GM21390 (cell line): Measurements from ENCODE around the gene CBX2.

ENCODE experiments used
- ATAC-seq: cut with Tn5 transposase; IDR thresholded peaks from one replicate; pipeline ENCODE4 v1.9.1; 2021; ENCODE audit not compliant: unreplicated experiment

CBX2 gene

DNA sequence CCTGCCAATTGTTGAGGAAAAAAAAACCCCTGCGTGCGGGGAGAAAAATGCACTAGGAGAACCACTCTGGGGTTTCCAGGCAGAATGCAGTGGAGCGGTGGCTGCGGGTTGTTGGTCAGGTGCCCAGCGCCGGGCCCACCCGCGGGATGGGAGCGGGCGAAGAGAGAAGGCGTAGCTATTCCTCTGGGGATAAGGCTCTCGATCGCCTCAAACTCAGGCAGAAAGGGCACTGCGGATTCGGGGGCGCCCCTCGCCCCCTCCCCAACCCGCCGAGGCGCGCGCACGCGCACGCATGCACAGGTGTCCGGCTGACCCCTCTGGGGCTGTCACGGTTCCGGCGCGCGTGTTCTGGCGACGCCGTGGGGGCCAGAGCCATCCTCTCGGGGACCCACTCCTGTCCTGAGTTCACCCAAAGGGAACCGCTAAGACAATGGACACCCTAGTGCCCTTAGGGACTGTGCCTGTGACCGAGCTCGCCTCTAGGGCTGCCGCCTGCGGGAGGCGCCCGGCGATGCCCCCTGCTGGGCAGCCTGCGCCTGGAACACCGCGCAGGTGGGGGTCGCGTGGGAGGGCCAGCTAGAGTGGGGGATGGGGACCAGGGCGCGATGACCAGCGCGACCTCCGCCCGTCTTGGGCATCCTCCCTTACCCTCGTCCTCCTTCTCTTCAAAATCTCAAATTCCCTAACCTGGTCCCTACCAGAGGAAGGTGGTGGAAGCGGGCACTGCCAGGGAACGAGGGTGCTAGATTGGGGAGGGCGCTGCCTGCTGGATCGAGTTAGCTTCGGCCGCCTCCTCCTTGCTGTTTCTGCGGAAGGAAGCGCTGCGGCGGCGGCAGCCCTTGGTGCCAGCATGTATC lies 33.3 kb downstream of the CBX2 start:
- no peak for ATAC-seq

- no peak for ATAC-seq
These were observed 34.0 kb downstream of the CBX2 start for GRCh38 chr17:79811868-79812352.

GRCh38 chr17:79812353-79813258 lies 34.7 kb downstream of the CBX2 start:
- no peak for ATAC-seq

DNA sequence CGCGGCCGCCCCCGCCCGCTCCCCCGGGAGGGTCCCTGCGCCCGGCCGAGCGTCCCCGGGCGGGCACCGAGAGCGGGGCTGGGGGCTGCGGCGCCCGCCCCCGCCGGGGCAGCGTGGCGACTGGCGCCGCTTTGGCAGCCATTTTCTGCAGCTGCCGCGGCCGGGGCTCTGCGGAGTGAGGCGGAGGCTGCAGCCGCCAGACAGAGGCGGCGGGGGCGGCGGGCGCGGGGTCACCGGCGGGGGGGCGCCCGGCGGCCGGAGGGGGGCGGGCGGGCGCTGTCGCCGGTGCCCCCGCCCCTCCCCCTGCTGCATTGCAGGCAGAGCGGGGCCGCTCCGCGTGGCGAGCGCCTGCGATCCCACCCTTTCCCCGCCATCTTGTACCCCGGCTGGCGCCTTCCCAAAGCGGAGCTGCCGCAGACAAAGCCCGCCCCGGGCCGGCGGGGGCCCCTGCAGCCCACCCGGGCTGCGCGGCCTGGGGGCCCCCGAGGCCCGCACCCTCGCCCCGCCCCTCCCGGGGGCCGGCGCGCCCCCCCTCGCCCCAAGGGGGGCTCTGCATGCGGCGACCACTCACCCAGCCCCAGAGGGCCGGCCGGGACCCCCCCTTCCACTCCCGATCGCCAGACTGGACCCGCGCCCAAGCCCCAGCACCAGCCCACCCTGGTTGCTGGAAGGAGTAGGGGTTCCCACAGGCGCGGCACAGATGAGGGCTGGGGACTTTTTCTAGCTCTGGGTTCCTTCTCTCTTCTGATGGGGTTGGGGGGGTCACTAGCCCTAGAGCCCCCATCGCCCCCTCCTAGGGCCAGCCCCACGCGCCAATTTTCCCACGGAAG lies 35.6 kb downstream of the CBX2 start:
- ATAC-seq = no peak

DNA sequence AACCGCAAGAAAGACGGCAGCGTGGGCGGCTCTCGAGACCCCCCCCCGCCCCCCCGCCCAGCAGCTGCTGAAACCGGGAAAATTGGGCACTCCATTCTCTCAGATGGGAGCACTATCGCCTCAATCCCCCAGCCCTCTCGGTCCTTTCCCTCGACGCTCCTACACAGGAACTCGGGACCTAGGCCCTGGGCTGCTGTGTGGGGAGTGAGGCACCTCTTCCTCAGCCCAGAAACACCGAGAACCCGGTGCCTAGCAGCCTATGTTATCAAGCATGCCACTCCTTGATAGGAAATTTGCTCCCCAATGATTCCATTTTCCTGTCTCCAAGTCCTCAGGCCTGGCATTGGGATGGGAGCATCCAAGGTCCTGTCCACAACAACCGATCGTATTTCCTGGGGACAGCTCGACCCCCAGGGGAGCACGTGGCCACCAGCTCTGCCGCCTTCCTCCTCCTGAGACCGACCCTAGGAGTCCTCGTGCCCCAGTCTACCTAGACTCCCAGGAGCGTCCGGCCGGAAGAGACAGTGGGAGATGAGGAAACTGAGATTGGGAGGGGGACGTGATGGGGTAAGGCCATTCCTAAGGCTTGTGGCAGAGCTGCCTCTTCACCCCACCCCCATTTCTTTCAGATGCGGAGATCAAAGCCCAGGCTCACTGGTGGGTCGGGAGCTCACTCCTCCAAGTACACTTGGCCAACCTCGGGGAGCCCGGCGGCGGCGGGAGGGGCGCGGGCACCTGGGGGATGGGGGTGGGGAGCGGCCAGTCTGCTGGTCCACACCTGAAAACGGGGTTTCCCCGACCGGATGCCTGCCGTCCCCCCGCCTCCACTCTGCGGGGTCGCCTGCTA lies 36.4 kb downstream of the CBX2 start:
- no peak for ATAC-seq

DNA sequence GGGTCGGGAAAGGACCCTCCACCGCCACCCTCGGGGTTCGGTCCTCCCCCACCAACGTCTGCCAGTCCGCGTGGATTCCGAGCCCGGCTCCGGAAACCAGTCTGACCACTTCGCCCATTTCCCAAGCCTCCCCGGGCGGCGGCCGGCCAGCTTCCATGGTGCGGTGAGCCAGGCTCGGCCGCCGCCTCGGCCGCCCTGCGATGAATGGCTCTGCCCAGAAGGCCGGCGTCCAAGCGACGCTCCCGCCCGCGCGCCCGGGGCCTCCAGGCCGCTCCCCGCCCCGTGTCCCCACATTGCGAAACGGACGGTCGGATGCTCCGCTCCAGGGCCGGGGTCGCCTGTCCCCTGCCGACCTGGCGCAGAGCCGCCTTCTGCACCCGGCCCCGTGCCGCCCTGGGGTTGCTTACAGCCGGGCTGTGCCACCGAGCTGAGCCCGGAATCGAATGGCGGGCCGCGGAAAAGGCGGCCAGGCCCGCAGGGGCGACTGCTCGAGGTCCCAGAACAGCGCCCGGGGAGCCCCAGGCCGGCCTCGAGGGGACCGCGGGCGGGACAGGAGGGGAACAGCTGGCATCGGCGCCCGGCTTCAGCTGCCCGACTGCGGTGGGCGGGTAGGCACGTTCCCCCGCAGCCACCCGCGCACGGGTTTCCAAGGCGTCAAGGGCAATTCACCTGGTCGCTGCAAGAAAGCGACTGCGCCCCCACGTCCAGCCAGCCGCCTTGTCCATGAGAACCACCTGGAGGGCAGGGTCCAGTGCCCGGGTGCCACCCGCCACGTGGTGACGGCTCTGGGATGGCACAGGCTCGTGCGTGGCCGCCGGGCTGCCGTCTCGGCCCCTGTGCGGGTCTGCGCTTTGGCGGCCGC lies 37.3 kb downstream of the CBX2 start:
- ATAC-seq = no peak

- no peak for ATAC-seq
These were observed 38.0 kb downstream of the CBX2 start for GRCh38 chr17:79815836-79816461.

GRCh38 chr17:79818026-79818758 lies 40.2 kb downstream of the CBX2 start:
- no peak for ATAC-seq

DNA sequence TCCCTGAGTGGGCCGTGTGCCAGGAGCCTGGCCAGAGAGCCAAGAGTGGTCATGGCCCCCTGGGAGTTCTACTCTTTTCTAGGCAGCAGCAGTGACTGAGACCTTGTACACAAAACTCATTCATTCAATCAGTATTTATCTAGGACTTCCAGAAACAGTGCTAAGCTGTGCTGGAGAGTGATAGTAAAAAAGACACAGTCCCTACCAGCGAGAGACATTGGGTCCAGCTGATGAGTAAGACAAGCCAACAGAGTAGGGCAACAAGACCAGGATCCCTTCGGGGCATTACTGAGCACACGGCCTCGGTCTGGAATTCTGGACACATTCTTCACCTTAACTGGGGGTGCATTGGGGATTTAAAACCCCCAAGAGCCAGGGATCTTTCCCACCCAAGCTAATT lies 41.1 kb downstream of the CBX2 start:
- no peak for ATAC-seq

DNA sequence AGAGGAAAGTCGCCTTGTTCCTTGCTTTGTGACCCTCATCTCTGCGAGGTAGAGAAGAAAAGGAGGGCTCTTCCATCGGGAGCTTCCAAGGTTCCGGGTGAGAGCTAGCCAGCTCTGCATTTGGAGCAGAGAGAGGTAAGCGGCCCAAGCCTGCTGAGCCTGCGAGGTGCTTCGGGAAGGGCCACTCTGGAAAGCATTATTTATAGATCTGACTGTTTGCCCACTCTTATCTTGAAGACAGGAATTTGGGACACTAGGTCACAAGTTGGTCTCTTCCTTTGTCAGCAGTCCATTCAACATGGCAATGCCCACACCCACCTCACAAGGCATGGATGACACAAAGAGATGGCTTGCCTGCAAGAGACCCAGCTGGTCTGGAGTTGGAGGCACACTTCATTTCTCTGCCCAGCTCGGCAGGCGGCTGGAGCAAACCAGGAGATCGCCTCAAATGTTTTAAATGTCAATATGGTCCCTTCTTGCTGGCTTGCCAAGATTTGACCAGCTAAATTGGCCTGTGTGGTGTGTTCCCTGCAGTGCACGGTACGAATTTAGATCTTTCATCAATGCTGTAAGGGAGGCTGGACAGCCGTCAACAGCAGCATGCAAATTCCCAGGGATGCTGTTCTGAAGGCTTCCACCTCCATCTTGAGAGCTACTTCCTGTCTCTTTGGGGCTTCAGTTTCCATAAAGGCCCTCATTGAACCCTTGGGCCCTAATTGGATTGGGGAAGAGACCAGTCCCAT lies 41.8 kb downstream of the CBX2 start:
- no peak for ATAC-seq

DNA sequence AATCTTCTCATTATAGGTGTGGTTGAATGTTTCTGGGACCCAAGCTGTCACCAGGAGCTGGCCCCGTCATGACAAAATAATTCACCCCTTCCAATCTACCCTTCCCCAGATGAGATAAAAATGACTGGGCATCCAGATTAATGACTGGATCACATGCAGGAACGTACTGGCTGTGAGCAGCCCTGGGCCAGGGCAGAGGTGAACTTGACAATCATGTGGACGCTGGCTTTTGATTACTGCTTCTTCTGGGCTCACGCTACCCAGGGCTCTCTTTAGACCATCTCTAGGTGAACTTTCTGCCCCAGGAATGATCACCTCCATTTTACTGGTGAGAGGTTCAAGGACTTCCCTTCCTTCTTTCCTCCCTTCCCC lies 43.0 kb downstream of the CBX2 start:
- no peak for ATAC-seq

DNA sequence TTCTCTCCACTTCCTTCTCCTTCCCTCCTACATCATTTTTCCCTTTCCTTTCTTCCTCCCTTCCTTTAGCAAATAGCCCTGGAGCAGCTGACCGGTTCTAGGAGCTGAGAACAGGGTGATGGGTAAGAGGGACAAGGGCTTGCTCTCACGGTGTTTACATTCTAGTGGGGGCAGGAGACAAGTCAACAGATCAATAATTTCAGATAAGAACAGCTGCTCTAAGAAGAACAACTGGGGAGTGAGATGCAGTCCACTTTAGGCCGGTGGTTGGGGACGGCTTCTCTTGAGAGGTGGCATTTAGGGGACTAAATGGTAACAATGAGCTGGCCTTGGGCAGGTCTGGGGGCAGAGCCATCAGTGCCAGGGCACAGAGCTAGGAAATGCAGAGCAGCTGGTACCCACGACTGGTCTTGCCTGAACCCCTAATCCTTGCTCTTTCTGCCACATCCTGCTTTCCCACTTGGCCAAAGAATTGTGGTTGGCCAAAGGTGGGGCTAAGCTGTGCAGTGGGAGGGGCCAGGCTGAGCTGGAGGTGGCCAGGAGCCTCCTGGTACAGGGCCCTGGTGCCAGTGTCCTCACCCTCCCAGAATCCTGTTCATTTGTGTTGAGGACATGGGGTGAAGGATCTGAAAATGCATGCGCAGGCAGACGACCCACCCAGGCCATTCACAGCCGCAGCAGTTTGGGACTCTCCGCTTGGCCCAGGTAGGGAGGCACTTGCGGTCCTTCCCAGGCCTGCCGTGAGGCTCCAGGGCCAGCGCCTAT lies 43.6 kb downstream of the CBX2 start:
- no peak for ATAC-seq

GRCh38 chr17:79822583-79823124 lies 44.7 kb downstream of the CBX2 start:
- ATAC-seq = no peak

DNA sequence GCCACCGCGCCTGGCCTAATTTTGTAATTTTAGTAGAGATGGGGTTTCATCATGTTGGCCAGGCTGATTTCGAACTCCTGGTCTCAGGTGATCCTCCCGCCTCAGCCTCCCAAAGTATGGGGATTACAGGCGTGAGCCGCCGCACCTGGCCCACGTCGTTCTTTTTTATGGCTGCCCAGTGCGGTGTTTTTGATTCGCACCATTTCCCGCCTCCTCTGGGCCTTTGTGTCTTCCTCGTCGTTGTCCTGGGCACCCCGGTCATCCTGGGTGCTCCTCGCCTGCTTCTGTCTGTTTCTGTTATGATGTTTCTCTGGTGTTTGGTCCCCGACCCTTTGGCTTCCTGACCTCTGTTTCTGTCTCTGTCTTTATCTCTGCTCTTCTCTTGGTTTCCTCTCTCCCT lies 46.3 kb downstream of the CBX2 start:
- no peak for ATAC-seq

GRCh38 chr17:79824893-79825579 lies 47.1 kb downstream of the CBX2 start:
- ATAC-seq = no peak

DNA sequence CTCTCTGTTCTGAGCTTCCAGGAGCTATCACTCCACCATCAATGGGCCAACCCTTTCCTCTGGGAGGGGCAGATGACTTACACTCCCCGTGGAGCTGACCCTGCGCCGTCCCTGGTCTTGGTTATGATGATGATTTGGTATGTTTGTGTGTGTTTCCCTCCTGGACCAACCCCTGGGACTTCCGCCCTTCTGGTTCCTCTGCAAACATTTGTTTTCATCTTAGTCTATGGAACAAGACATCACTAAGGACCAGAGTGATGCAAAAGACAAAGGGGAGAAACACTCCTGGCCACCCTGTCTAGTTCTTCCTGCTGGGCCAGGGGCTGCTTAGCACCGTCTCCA lies 47.6 kb downstream of the CBX2 start:
- ATAC-seq = no peak
